Dedifferentiated amniotic fluid mesenchymal stem cell (primary cell): Measurements from ENCODE around the gene LAMB4.

ENCODE experiments used
- DNase-seq: peaks from one replicate; pipeline ENCODE4 v3.0.0-alpha.2; 2016; ENCODE audit errors: extremely low spot score

The LAMB4 gene

GRCh38 chr7:108112683-108113082 lies 17.5 kb downstream of the LAMB4 start:
- DNase-seq = no peak

- DNase-seq = no peak
Measured at GRCh38 chr7:108109221-108109908, 20.8 kb downstream of the LAMB4 start.

- DNase-seq = no peak
Measured at GRCh38 chr7:108108131-108108530, 22.0 kb downstream of the LAMB4 start.

GRCh38 chr7:108104324-108104723 lies 25.8 kb downstream of the LAMB4 start:
- DNase-seq = no peak

GRCh38 chr7:108103558-108104298 lies 26.4 kb downstream of the LAMB4 start:
- DNase-seq = no peak

GRCh38 chr7:108102671-108103312 lies 27.4 kb downstream of the LAMB4 start:
- no peak for DNase-seq

GRCh38 chr7:108101759-108102158 lies 28.4 kb downstream of the LAMB4 start:
- no peak for DNase-seq

- peak; percentile 27 for DNase-seq
Measured at GRCh38 chr7:108099713-108100112, 30.4 kb downstream of the LAMB4 start.

GRCh38 chr7:108097703-108098102 lies 32.5 kb downstream of the LAMB4 start:
- no peak for DNase-seq

- no peak for DNase-seq
Measured at GRCh38 chr7:108096996-108097395, 33.2 kb downstream of the LAMB4 start.

GRCh38 chr7:108094933-108095710 lies 35.0 kb downstream of the LAMB4 start:
- DNase-seq = peak; percentile 66

GRCh38 chr7:108094346-108094745 lies 35.8 kb downstream of the LAMB4 start:
- peak; percentile 58 for DNase-seq

- DNase-seq = no peak
Measured at GRCh38 chr7:108093851-108094331, 36.3 kb downstream of the LAMB4 start.

GRCh38 chr7:108093341-108093740 lies 36.8 kb downstream of the LAMB4 start:
- no peak for DNase-seq

- no peak for DNase-seq
Measured at GRCh38 chr7:108091461-108091831, 38.7 kb downstream of the LAMB4 start.

- DNase-seq = no peak
Measured at GRCh38 chr7:108090791-108091460, 39.2 kb downstream of the LAMB4 start.

- no peak for DNase-seq
Measured at GRCh38 chr7:108089381-108089780, 40.8 kb downstream of the LAMB4 start.

GRCh38 chr7:108088729-108089128 lies 41.4 kb downstream of the LAMB4 start:
- DNase-seq = no peak

GRCh38 chr7:108087778-108088177 lies 42.4 kb downstream of the LAMB4 start:
- DNase-seq = no peak

GRCh38 chr7:108086962-108087361 lies 43.2 kb downstream of the LAMB4 start:
- no peak for DNase-seq

- peak; percentile 9 for DNase-seq
Measured at GRCh38 chr7:108086546-108086945, 43.6 kb downstream of the LAMB4 start.
